ENCODE measurements around the gene CMSS1.

Gene CMSS1

GRCh38 chr3:99984139-99984538 is 166.5 kb downstream of the CMSS1 start:
- no peak for DNase-seq (ENCODE audit: low read depth in 2 of 3, low spot score in 2 of 3)

- no peak for DNase-seq (ENCODE audit: low read depth in 2 of 3, low spot score in 2 of 3)
Observed at GRCh38 chr3:99984668-99985067, 167.0 kb downstream of the CMSS1 start.

- no peak for DNase-seq (ENCODE audit: low read depth in 2 of 3, low spot score in 2 of 3)
Observed at GRCh38 chr3:99990179-99990578, 172.5 kb downstream of the CMSS1 start.

GRCh38 chr3:99997293-99997692 is 179.6 kb downstream of the CMSS1 start:
- DNase-seq (ENCODE audit: low read depth in 2 of 3, low spot score in 2 of 3), result no peak

GRCh38 chr3:99999536-99999935 is 181.9 kb downstream of the CMSS1 start:
- no peak for DNase-seq (ENCODE audit: low read depth in 2 of 3, low spot score in 2 of 3)

- DNase-seq (ENCODE audit: low read depth in 2 of 3, low spot score in 2 of 3), result no peak
Observed at GRCh38 chr3:100001083-100001482, 183.4 kb downstream of the CMSS1 start.

GRCh38 chr3:100001526-100002270 is 184.0 kb downstream of the CMSS1 start:
- DNase-seq (ENCODE audit: low read depth in 2 of 3, low spot score in 2 of 3), result no peak

GRCh38 chr3:100002599-100003350 is 185.1 kb downstream of the CMSS1 start:
- no peak for DNase-seq (ENCODE audit: low read depth in 2 of 3, low spot score in 2 of 3)

GRCh38 chr3:100003609-100004503 is 186.2 kb downstream of the CMSS1 start:
- no peak for DNase-seq (ENCODE audit: low read depth in 2 of 3, low spot score in 2 of 3)

GRCh38 chr3:100004931-100005330 is 187.3 kb downstream of the CMSS1 start:
- no peak for DNase-seq (ENCODE audit: low read depth in 2 of 3, low spot score in 2 of 3)

- no peak for DNase-seq (ENCODE audit: low read depth in 2 of 3, low spot score in 2 of 3)
Observed at GRCh38 chr3:100005665-100006393, 188.2 kb downstream of the CMSS1 start.

- DNase-seq (ENCODE audit: low read depth in 2 of 3, low spot score in 2 of 3), result no peak
Observed at GRCh38 chr3:100006570-100007271, 189.1 kb downstream of the CMSS1 start.

- no peak for DNase-seq (ENCODE audit: low read depth in 2 of 3, low spot score in 2 of 3)
Observed at GRCh38 chr3:100007313-100007712, 189.7 kb downstream of the CMSS1 start.

- DNase-seq (ENCODE audit: low read depth in 2 of 3, low spot score in 2 of 3), result no peak
Observed at GRCh38 chr3:100008081-100008698, 190.5 kb downstream of the CMSS1 start.

- no peak for DNase-seq (ENCODE audit: low read depth in 2 of 3, low spot score in 2 of 3)
Observed at GRCh38 chr3:100009276-100010086, 191.8 kb downstream of the CMSS1 start.

- no peak for DNase-seq (ENCODE audit: low read depth in 2 of 3, low spot score in 2 of 3)
Observed at GRCh38 chr3:100010087-100010417, 192.4 kb downstream of the CMSS1 start.

GRCh38 chr3:100018806-100019205 is 201.1 kb downstream of the CMSS1 start:
- DNase-seq (ENCODE audit: low read depth in 2 of 3, low spot score in 2 of 3), result no peak

GRCh38 chr3:100019719-100020118 is 202.1 kb downstream of the CMSS1 start:
- no peak for DNase-seq (ENCODE audit: low read depth in 2 of 3, low spot score in 2 of 3)

All from activated CD8-positive, alpha-beta memory T cell treated with anti-CD3 and anti-CD28 coated beads for 48 hours (primary cell).